Choroid plexus epithelial cell (primary cell): ENCODE measurements around the gene CADPS.

Experiments used
- DNase-seq: peaks from one replicate; pipeline ENCODE4 v3.0.0-alpha.2; 2010; ENCODE audit warnings: low read depth
- H3K4me3 ChIP-seq: 2 replicates; pipeline ENCODE4 v1.5.1; 2011; ENCODE audit warnings: low read depth, mild to moderate bottlenecking, control low read depth, low read length, moderate library complexity
- TF ChIP-seq, protein P1 (sequence below): conservative IDR thresholded peaks from 2 replicates; pipeline ENCODE4 v1.5.1; 2011; ENCODE audit warnings: low read depth, mild to moderate bottlenecking, control low read depth, inconsistent platforms, low read length, moderate library complexity

The CADPS gene

DNA sequence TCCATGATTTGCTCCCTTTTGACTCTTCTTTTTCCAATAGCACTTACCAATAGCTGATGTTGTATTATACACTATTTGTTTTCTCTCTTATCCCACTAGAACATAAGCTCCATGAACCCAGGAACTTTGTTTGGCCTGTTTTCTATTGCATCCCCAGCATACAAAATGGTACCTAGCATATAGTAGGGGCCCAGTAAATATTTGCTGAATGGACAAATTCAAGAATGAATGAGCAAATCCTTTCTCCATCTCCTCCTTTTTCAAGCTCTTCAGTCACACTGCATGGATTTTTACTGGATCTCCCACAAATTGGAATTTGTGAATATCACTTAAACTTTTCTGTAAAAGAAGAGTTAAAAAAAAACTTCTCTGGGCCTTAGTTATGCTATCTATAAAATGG lies 435.2 kb downstream of the CADPS start:
- no peak overlapping the region for H3K4me3 ChIP-seq
- no peak for DNase-seq
- TF ChIP-seq, protein P1, sequence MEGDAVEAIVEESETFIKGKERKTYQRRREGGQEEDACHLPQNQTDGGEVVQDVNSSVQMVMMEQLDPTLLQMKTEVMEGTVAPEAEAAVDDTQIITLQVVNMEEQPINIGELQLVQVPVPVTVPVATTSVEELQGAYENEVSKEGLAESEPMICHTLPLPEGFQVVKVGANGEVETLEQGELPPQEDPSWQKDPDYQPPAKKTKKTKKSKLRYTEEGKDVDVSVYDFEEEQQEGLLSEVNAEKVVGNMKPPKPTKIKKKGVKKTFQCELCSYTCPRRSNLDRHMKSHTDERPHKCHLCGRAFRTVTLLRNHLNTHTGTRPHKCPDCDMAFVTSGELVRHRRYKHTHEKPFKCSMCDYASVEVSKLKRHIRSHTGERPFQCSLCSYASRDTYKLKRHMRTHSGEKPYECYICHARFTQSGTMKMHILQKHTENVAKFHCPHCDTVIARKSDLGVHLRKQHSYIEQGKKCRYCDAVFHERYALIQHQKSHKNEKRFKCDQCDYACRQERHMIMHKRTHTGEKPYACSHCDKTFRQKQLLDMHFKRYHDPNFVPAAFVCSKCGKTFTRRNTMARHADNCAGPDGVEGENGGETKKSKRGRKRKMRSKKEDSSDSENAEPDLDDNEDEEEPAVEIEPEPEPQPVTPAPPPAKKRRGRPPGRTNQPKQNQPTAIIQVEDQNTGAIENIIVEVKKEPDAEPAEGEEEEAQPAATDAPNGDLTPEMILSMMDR: no peak

GRCh38 chr3:62439176-62439813 lies 435.9 kb downstream of the CADPS start:
- DNase-seq: no peak
- H3K4me3 ChIP-seq: no peak overlapping the region
- TF ChIP-seq, protein P1: no peak

DNA sequence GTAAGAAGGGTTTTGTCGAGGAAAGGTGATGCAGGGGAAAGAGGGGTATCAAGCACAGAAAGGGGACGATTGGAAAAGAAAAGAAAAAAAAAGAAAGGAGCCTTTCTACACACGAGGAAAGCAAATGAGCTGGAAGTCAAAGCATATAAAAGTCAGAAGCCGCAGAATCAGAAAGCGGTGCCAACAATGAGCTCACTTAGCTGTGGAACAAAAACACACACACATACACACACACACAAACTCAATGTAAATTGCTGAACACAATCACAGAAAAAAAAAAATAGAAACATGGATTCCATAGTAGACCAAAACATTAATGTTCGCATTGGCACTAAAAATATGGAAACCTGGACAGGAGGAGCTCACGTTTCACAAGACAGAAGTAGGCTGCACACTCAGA lies 438.4 kb downstream of the CADPS start:
- TF ChIP-seq, protein P1: no peak
- no peak overlapping the region for H3K4me3 ChIP-seq
- DNase-seq: no peak

DNA sequence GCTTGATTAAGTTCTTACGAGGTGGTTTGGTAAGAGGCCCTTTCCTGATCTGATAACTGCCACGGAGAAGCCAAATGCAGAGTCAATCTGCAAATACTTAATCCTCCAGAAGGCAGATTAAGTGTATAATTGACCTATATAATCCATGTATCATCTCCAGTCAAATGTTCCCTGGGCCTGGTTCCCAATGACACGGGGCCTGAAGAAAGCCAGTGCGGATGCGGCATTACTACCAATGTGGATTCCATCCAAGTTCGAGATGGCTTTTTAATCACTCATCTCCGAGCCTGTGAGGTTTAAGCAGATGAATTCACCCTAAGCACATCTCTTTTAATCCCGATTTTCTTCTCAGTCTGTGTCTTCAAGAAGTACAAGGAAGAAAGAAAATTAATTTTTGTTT lies 441.8 kb downstream of the CADPS start:
- TF ChIP-seq, protein P1: no peak
- no peak overlapping the region for H3K4me3 ChIP-seq
- DNase-seq: no peak

- no peak overlapping the region for H3K4me3 ChIP-seq
- TF ChIP-seq, protein P1: no peak
- DNase-seq: no peak
These were observed 454.0 kb downstream of the CADPS start for GRCh38 chr3:62421207-62421606.

DNA sequence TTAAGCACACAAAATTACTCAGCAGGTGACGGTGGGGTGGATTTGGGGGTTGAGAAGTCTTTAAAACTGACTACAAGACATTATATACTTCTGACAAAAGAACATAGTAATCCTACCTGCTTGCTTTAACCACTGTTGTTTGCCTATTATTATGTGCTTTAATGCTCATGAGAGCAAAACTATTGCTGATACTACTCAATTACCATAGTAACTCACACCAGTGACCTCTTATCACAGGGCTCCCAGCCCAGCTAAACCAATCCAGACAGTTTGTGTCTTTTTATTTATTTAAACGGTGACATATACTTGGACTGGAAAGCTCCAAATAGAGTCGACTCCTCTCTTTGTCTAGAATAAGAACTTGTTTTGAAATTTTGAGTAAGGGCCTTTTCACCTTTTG lies 459.1 kb downstream of the CADPS start:
- no peak for DNase-seq
- no peak overlapping the region for H3K4me3 ChIP-seq
- TF ChIP-seq, protein P1: no peak

GRCh38 chr3:62415312-62415801 lies 459.9 kb downstream of the CADPS start:
- no peak overlapping the region for H3K4me3 ChIP-seq
- TF ChIP-seq, protein P1: no peak
- DNase-seq: peak; percentile 38
